HG03108 (cell line): ENCODE data around the gene TMOD1.
A peak's percentile ranks its signal among the peaks of the same experiment; 100 is the strongest.
"Not testable (repeated sequence)": the region's sequence is repeated elsewhere in the genome, so short reads cannot be mapped to it uniquely, and the experiment has no call there.

Experiments used
- ATAC-seq: cut with Tn5 transposase; IDR thresholded peaks from one replicate; pipeline ENCODE4 v1.9.1; 2021; ENCODE audit warnings: moderate library complexity; ENCODE audit not compliant: unreplicated experiment

Gene TMOD1

DNA sequence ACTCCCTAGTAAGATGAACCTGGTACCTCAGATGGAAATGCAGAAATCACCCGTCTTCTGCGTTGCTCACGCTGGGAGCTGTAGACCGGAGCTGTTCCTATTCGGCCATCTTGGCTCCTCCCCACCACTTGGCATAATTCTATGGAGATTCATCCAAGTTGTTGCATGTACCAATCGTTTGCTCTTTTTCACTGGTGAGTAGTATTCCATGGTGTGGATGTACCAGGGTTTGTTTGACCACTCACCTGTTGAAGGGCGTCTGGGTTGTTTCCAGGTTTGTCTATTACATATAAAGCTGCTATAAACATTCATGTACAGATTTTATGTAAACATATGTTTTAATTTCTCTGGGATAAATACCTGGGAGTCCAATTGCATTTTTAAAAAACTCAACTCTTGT is 85.4 kb downstream of the TMOD1 start:
- ATAC-seq, result not testable (repeated sequence)

DNA sequence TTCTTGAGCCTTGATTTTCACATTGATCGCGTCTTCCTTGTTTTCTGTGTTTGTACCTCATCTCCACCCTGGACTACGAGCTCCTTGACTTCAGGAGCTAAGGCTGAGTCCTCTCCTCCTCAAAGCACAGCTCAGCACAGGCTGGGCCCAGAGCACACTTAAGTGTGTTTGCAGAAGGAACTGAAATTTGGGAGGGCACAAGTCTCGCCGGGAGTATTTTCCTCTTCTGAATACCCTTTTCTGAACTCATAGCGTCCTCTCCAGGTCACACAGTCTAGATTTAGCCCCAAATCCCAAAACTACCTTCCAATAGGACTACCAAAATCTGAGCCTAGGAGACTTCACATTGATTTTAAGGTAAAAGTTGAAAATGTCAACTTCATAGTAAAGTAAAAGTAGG is 90.1 kb downstream of the TMOD1 start:
- ATAC-seq, result no peak

GRCh38 chr9:97592126-97592525 is 90.7 kb downstream of the TMOD1 start:
- ATAC-seq, result no peak

GRCh38 chr9:97593960-97594359 is 92.5 kb downstream of the TMOD1 start:
- no peak for ATAC-seq

GRCh38 chr9:97594381-97594921 is 93.0 kb downstream of the TMOD1 start:
- no peak for ATAC-seq

GRCh38 chr9:97596906-97597305 is 95.4 kb downstream of the TMOD1 start:
- no peak for ATAC-seq

- ATAC-seq, result peak; percentile 91
Measured at GRCh38 chr9:97598461-97599288, 97.2 kb downstream of the TMOD1 start.

GRCh38 chr9:97599314-97599846 is 97.9 kb downstream of the TMOD1 start:
- no peak for ATAC-seq

DNA sequence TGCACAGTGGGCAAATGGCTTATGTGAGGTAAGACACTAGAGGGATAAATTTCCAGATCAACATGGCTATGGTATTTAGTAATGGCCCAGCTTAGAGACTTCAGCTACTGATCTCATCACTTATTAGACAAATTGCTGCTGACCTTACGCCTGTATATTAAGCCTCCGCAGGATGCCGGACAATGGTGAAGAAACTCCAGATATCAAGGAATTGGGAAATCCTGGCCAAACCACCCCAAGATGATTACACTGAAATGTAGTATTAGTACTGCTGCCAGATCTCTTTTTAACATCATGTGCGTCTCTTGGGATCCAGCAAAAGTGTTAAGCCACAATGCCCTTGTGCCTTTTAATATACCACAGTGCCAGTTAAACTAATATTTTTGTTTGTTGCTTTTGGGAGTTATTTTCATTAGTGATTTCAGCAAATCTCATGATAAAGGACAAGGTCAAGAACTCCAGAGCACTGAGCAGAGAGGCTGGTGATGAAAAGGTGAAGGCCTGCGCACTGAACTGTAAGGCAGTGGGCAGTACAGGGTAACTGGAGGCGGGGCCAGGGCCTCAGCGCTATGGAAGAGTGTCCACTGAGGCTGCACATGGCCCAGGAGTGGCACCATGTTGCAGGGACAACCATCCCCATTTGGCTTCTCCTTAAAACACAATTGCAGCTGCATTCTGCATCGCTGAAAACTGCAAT is 99.2 kb downstream of the TMOD1 start:
- no peak for ATAC-seq

DNA sequence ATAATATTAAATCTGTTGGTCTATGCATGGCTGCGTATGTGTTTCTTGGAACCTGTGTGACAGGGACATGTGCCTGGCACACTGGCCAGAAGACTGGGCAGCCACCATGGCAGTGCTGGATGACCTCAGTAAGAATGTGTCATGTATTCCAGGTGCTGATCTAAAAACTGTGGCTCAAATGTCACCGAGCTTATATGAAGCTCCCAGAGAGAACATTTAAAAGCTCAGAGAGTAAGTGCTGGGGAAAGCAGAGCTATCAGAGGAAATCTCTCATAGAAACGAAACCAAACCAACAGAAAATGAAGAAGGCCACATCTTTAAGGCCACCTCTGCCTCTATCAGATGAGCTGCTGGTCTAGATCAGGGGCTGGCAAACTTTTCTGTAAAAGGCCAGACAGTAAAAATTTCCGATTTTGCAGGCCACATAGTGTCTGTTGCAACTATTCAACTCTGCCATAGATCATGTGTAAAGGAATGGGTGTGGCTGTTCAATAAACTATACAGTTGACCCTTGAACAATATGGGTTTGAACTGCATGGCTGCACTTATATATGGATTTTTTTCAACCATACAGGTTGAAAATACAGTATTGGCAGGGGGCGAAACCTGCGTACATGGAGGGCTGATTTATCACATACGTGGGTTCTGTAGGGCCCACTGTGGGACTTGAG is 99.9 kb downstream of the TMOD1 start:
- ATAC-seq, result no peak

- no peak for ATAC-seq
Measured at GRCh38 chr9:97602430-97602829, 101.0 kb downstream of the TMOD1 start.

DNA sequence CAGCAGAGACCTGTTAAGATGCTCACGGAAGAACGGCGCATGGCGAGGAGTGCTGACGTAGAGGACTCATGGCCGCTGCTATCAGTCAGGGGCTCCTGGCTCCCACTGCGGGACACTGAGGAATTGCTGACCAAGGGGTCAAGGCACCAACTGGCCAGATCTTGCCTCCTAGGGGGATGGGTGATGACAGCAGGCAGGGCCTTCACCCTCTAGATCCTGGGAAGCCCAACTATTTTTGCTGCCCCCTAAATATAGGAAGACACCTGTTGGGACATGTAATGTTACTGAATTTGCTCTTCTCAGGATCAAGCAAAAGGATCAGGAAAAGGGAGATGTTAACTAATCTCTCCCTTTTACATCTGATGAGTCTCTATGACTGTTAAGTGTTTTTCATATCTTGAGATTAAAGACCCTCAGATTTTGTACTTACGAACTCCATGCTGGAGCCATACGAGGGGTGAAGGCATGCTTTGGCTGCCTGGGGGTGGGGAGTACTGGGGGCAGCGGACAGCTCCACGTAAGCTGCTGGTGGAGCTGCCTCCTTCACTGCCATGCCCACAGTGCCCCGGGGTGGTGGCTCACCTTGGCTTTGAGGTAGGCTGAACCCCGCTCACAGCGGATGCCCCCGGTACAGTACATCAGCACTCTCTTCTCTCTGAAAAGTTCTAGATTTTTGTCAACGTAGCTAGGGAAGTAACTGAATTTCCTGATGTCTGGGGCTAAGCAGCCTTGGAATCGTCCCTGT is 103.6 kb downstream of the TMOD1 start:
- ATAC-seq, result no peak

- ATAC-seq, result no peak
Measured at GRCh38 chr9:97615439-97616072, 114.1 kb downstream of the TMOD1 start.

GRCh38 chr9:97617939-97618416 is 116.5 kb downstream of the TMOD1 start:
- ATAC-seq, result no peak

DNA sequence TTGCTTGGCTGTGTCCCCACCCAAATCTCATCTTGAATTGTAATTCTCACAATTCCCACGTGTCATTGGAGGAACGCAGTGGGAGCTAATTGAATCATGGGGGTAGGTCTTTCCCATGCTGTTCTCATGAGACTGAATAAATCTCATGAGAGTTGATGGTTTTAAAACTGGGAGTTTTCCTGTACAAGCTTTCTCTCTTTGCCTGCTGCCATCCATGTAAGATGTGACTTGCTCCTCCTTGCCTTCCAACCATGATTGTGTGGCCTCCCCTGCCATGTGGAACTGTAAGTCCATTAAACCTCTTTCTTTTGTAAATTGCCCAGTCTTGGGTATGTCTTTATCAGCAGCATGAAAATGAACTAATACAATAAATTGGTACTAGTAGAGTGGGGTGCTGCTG is 118.6 kb downstream of the TMOD1 start:
- not testable (repeated sequence) for ATAC-seq

GRCh38 chr9:97622483-97622882 is 121.0 kb downstream of the TMOD1 start:
- not testable (repeated sequence) for ATAC-seq

DNA sequence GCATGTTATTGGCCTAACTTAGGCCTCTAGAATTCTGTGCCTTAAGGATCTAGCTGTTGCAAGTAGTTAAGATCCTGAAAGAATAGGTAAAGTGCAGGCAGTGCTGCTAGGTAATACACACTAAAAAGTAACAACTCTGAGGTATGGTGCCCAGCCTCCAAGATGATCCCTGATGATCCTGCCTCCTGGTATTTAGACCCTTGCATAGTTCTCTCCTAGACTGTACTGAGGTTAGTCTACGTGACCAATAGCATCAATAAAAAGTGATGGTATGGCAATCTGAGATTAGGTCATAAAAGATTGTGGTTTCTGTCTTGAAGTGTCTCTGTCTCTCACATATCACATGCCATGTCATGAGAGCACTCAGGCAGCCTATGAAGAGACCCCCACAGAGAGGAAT is 122.5 kb downstream of the TMOD1 start:
- ATAC-seq, result no peak

GRCh38 chr9:97625620-97626019 is 124.2 kb downstream of the TMOD1 start:
- no peak for ATAC-seq

GRCh38 chr9:97627624-97628023 is 126.2 kb downstream of the TMOD1 start:
- no peak for ATAC-seq

DNA sequence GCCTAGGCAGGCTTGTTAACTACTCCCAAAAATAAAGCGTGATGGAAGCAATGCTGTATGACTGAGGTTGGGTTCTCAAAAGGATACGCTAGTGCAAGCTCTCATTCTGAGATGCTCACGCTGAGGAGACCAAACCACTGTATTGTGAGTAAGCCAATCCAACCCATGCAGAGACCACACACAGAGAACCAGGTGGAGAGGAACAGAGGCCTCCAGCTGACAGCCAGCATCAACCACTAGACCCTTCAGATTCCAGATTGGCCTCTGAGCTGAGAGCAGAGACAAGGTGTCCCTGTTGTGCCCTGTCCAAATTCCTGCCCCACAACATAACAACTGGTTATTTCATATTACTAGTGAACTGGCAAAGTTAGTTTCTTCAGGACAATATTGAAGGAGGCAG is 127.2 kb downstream of the TMOD1 start:
- ATAC-seq, result no peak
